Sigmoid colon (tissue), 7 donors: ENCODE data around the gene TCEANC. TPM values are rescaled to one million over a fixed set of nuclear protein-coding genes. Genes with fewer than 3 reads are reported as not detected.
A peak's percentile ranks its signal among the peaks of the same experiment; 100 is the strongest.

Experiments
- DNase-seq: peaks from one replicate; pipeline ENCODE4 v3.0.0-alpha.2; 2019
- H3K27ac ChIP-seq, 4 donors: fragments of 200-600 bp; sonication (generic); one replicate each; pipeline ENCODE4 v1.5.1; 2016 to 2019; ENCODE audit warnings: mild to moderate bottlenecking in 1 of 4
- H3K27me3 ChIP-seq, 3 donors: fragments of 200-600 bp; sonication (generic); one replicate each; pipeline ENCODE4 v1.5.1; 2019; ENCODE audit warnings: mild to moderate bottlenecking in 1 of 3
- H3K36me3 ChIP-seq, 4 donors: fragments of 200-600 bp; sonication (generic); one replicate each; pipeline ENCODE4 v1.5.1; 2016 to 2019
- H3K4me1 ChIP-seq, 4 donors: fragments of 200-600 bp; sonication (generic); one replicate each; pipeline ENCODE4 v1.5.1; 2017 to 2019
- H3K4me3 ChIP-seq, 4 donors: fragments of 200-600 bp; sonication (generic); one replicate each; pipeline ENCODE4 v1.5.1; 2017 to 2019; ENCODE audit warnings: mild to moderate bottlenecking in 2 of 4, moderate library complexity in 1 of 4
- H3K9me3 ChIP-seq, 4 donors: fragments of 200-600 bp in 3 of 4; sonication (generic) in 3 of 4; one replicate each; pipeline versions ENCODE4 v1.5.1 to v1.6.1; 2013 to 2019
- CTCF ChIP-seq, 4 experiments: fragments of 450-650 bp in 3 of 4; fragments of 200-600 bp in 1 of 4; IDR thresholded peaks; one replicate each; pipeline ENCODE4 v1.5.1; 2016 to 2019; ENCODE audit warnings: antibody characterized with exemption in 4 of 4, mild to moderate bottlenecking in 3 of 4, moderate library complexity in 2 of 4
- EP300 ChIP-seq, 4 donors: sonication (generic); formaldehyde crosslinking; IDR thresholded peaks; one replicate each; pipeline ENCODE4 v1.6.1; 2017; ENCODE audit warnings: antibody characterized with exemption in 4 of 4
- POLR2A ChIP-seq, 2 donors: fragments of 450-650 bp; IDR thresholded peaks; one replicate each; pipeline ENCODE4 v1.6.1; 2016; ENCODE audit warnings: antibody characterized with exemption in 2 of 2, mild to moderate bottlenecking in 2 of 2, moderate library complexity in 2 of 2
- POLR2AphosphoS5 ChIP-seq, 4 donors: sonication (generic); formaldehyde crosslinking; IDR thresholded peaks; one replicate each; pipeline ENCODE4 v1.6.1; 2017; ENCODE audit warnings: antibody characterized with exemption in 4 of 4
- WGBS, 2 donors: extraction: QIAGEN DNeasy Blood & Tissue Kit; methylation state at CpG; one replicate each; pipeline ENCODE4 v1.1.7; 2013; 5-methylcytosine and 5-hydroxymethylcytosine counted together
- intact Hi-C: fragments of 100-400 bp; cut with DNase I; formaldehyde crosslinking; loops from one replicate; pipeline ENCODE4 v1.15.1; 2023
- polyA plus RNA-seq, 3 donors: library from polyadenylated mRNA; stranded (reverse); fragments of 200-250 nt; gene quantifications; one replicate each; pipeline ENCODE4 v1.2.3, GENCODE V29; 2013
- total RNA-seq, 4 donors: library from RNA; depleted of rRNA; stranded (reverse); fragments of >200 nt; gene quantifications; one replicate each; pipeline ENCODE4 v1.1.0, GENCODE V29; 2016
- donor health status: healthy with polysubstance abuse.
- donor health status: Bipolar disorder and iron deficiency.
- donor health status: healthy.

The TCEANC gene
- total and polyA plus RNA-seq, 7 donors: 1.2 to 8.7 (median 2.6) TPM

- no peaks in the 10 kb centered on the region for H3K36me3 ChIP-seq
- intact Hi-C loops: loop anchor here (10.0 kb wide), 3 partner anchors 675 to 855 kb away; partner anchors contain the start of genes PRPS2 and TMSB4X
- no peak for TF ChIP-seq POLR2A (IDR thresholded peaks at IDR 0.05)
- TF ChIP-seq POLR2AphosphoS5 (IDR thresholded peaks at IDR 0.05): no peak
- TF ChIP-seq EP300 (IDR thresholded peaks at IDR 0.05): no peak
- TF ChIP-seq CTCF (IDR thresholded peaks at IDR 0.05): no peak
- 84 to 88% methylated on average over 5 of the region's 5 CpGs for WGBS, 2 donors
- no peak for DNase-seq
- no peaks in the 10 kb centered on the region for H3K9me3 ChIP-seq
- no peak overlapping the region for H3K4me3 ChIP-seq
- no peaks in the 10 kb centered on the region for H3K27me3 ChIP-seq
- H3K4me1 ChIP-seq: peaks cover 0 to 28% (median 5%) of the 10 kb centered on the region in 4 donors
- H3K27ac ChIP-seq: peak overlapping the region in 1 of 4 donors; percentile 14
Measured at GRCh38 chrX:13649838-13650237, 3.1 kb upstream of the TCEANC start.

- Histone ChIP-seq H3K27ac (no peak overlapping the region), H3K9me3 (no peaks in the 10 kb centered on the region), H3K27me3 (no peaks in the 10 kb centered on the region), H3K4me1 (peaks cover 0 to 28% (median 5%) of the 10 kb centered on the region in 4 donors), H3K4me3 (no peak overlapping the region), H3K36me3 (no peaks in the 10 kb centered on the region)
- no peak for TF ChIP-seq EP300 (IDR thresholded peaks at IDR 0.05)
- TF ChIP-seq POLR2A (IDR thresholded peaks at IDR 0.05): no peak
- TF ChIP-seq POLR2AphosphoS5 (IDR thresholded peaks at IDR 0.05): no peak
- no peak for TF ChIP-seq CTCF (IDR thresholded peaks at IDR 0.05)
- intact Hi-C loops: loop anchor here (10.0 kb wide), 3 partner anchors 676 to 856 kb away; partner anchors contain the start of genes PRPS2 and TMSB4X
- WGBS, 2 donors: 100% methylated on average over 1 of the region's 1 CpG
- DNase-seq: no peak
Measured at GRCh38 chrX:13650318-13650717, 2.6 kb upstream of the TCEANC start.

GRCh38 chrX:13651150-13651549 is 1.8 kb upstream of the TCEANC start:
- Histone ChIP-seq H3K4me1 (peaks cover 0 to 28% (median 8%) of the 10 kb centered on the region in 4 donors), H3K27ac (no peak overlapping the region), H3K27me3 (no peaks in the 10 kb centered on the region), H3K4me3 (no peak overlapping the region), H3K9me3 (no peaks in the 10 kb centered on the region), H3K36me3 (no peaks in the 10 kb centered on the region)
- intact Hi-C loops: loop anchor here (10.0 kb wide), 3 partner anchors 676 to 856 kb away; partner anchors contain the start of genes PRPS2 and TMSB4X
- no peak for TF ChIP-seq POLR2A (IDR thresholded peaks at IDR 0.05)
- TF ChIP-seq CTCF (IDR thresholded peaks at IDR 0.05): no peak
- no peak for TF ChIP-seq EP300 (IDR thresholded peaks at IDR 0.05)
- no peak for TF ChIP-seq POLR2AphosphoS5 (IDR thresholded peaks at IDR 0.05)
- DNase-seq: no peak
- WGBS, 2 donors: 57 to 93% methylated on average over 3 of the region's 3 CpGs

- intact Hi-C loops: loop anchor here (10.0 kb wide), 3 partner anchors 678 to 858 kb away; partner anchors contain the start of genes PRPS2 and TMSB4X
- H3K36me3 ChIP-seq: no peaks in the 10 kb centered on the region
- H3K4me3 ChIP-seq: peak overlapping the region; percentile 33 to 66 (median 62)
- no peaks in the 10 kb centered on the region for H3K27me3 ChIP-seq
- no peaks in the 10 kb centered on the region for H3K9me3 ChIP-seq
- no peak for DNase-seq
- 35 to 39% methylated on average over 7 of the region's 7 CpGs for WGBS, 2 donors
- H3K27ac ChIP-seq: peak overlapping the region; percentile 90 to 96 (median 94)
- TF ChIP-seq POLR2A (IDR thresholded peaks at IDR 0.05): no peak
- peak in 2 of 4 donors; percentile 9 to 47 for TF ChIP-seq POLR2AphosphoS5 (IDR thresholded peaks at IDR 0.05)
- H3K4me1 ChIP-seq: peaks cover 0 to 27% (median 11%) of the 10 kb centered on the region in 4 donors
Measured at GRCh38 chrX:13652287-13652793, 601 bp upstream of the TCEANC start.

- Histone ChIP-seq H3K4me1 (peaks cover 0 to 21% (median 9%) of the 10 kb centered on the region in 4 donors), H3K27me3 (no peaks in the 10 kb centered on the region), H3K9me3 (no peaks in the 10 kb centered on the region), H3K27ac (peak overlapping the region; percentile 90 to 96 (median 94)), H3K36me3 (no peaks in the 10 kb centered on the region), H3K4me3 (peak overlapping the region in 3 of 4 donors; percentile 61 to 66 (median 62))
- DNase-seq: no peak
- intact Hi-C loops: loop anchor here (10.0 kb wide), 3 partner anchors 679 to 859 kb away; partner anchors contain the start of genes PRPS2 and TMSB4X
- no peak for TF ChIP-seq POLR2AphosphoS5 (IDR thresholded peaks at IDR 0.05)
- TF ChIP-seq CTCF (IDR thresholded peaks at IDR 0.05): no peak
- no peak for TF ChIP-seq POLR2A (IDR thresholded peaks at IDR 0.05)
- no peak for TF ChIP-seq EP300 (IDR thresholded peaks at IDR 0.05)
Measured at GRCh38 chrX:13654116-13654515, 1.2 kb downstream of the TCEANC start.
